GF-D8 (cell line): ENCODE data around the gene PRICKLE1.

Experiments
- DNase-seq: peaks from one replicate; lab custom pipeline; 2025; lab: John Stamatoyannopoulos, UW

The PRICKLE1 gene

GRCh38 chr12:42448841-42449240, 140.7 kb downstream of the PRICKLE1 start:
- DNase-seq: no peak

GRCh38 chr12:42447371-42447786, 142.2 kb downstream of the PRICKLE1 start:
- no peak for DNase-seq

GRCh38 chr12:42446761-42447160, 142.8 kb downstream of the PRICKLE1 start:
- no peak for DNase-seq

- no peak for DNase-seq
Measured at GRCh38 chr12:42445891-42446290, 143.7 kb downstream of the PRICKLE1 start.

GRCh38 chr12:42444192-42444943, 145.2 kb downstream of the PRICKLE1 start:
- DNase-seq: no peak

GRCh38 chr12:42442888-42443287, 146.7 kb downstream of the PRICKLE1 start:
- no peak for DNase-seq

GRCh38 chr12:42442311-42442759, 147.2 kb downstream of the PRICKLE1 start:
- DNase-seq: no peak

GRCh38 chr12:42440608-42441007, 148.9 kb downstream of the PRICKLE1 start:
- DNase-seq: no peak

- no peak for DNase-seq
Measured at GRCh38 chr12:42432517-42433140, 156.9 kb downstream of the PRICKLE1 start.

GRCh38 chr12:42428850-42429249, 160.7 kb downstream of the PRICKLE1 start:
- no peak for DNase-seq

- DNase-seq: no peak
Measured at GRCh38 chr12:42426746-42427145, 162.8 kb downstream of the PRICKLE1 start.

- DNase-seq: no peak
Measured at GRCh38 chr12:42422785-42423184, 166.8 kb downstream of the PRICKLE1 start.

GRCh38 chr12:42421844-42422779, 167.4 kb downstream of the PRICKLE1 start:
- peak; percentile 8 for DNase-seq

- DNase-seq: no peak
Measured at GRCh38 chr12:42420395-42420794, 169.2 kb downstream of the PRICKLE1 start.

- no peak for DNase-seq
Measured at GRCh38 chr12:42410340-42410739, 179.2 kb downstream of the PRICKLE1 start.

- DNase-seq: no peak
Measured at GRCh38 chr12:42409471-42409870, 180.1 kb downstream of the PRICKLE1 start.

GRCh38 chr12:42407306-42407705, 182.2 kb downstream of the PRICKLE1 start:
- DNase-seq: no peak
